Suprapubic skin (tissue), 4 donors: ENCODE results near the gene OR7A10.

ENCODE experiments used
- EP300 ChIP-seq: sonication (generic); formaldehyde crosslinking; IDR thresholded peaks from one replicate; pipeline ENCODE4 v1.6.1; 2017; ENCODE audit warnings: antibody characterized with exemption
- POLR2A ChIP-seq, 2 donors: fragments of 450-650 bp; IDR thresholded peaks; one replicate each; pipeline ENCODE4 v1.6.1; 2017; ENCODE audit warnings: antibody characterized with exemption in 2 of 2, mild to moderate bottlenecking in 2 of 2, moderate library complexity in 2 of 2
- POLR2AphosphoS5 ChIP-seq, 3 donors: sonication (generic); formaldehyde crosslinking; IDR thresholded peaks; one replicate each; pipeline ENCODE4 v1.6.1; 2017; ENCODE audit warnings: antibody characterized with exemption in 3 of 3
- TF ChIP-seq, protein P1 (sequence below), 2 donors: fragments of 200-600 bp in 1 of 2; fragments of 450-650 bp in 1 of 2; sonication (generic) in 1 of 2; IDR thresholded peaks; one replicate each; pipeline ENCODE4 v1.5.1; 2016 to 2019; ENCODE audit warnings: antibody characterized with exemption in 2 of 2, mild to moderate bottlenecking in 1 of 2, moderate library complexity in 1 of 2

GRCh38 chr19:14837391-14837790 lies 11.3 kb downstream of the OR7A10 start:
- TF ChIP-seq POLR2A (IDR thresholded peaks at IDR 0.05) (no peak), POLR2AphosphoS5 (IDR thresholded peaks at IDR 0.05) (no peak), EP300 (no peak)
- TF ChIP-seq, protein P1, sequence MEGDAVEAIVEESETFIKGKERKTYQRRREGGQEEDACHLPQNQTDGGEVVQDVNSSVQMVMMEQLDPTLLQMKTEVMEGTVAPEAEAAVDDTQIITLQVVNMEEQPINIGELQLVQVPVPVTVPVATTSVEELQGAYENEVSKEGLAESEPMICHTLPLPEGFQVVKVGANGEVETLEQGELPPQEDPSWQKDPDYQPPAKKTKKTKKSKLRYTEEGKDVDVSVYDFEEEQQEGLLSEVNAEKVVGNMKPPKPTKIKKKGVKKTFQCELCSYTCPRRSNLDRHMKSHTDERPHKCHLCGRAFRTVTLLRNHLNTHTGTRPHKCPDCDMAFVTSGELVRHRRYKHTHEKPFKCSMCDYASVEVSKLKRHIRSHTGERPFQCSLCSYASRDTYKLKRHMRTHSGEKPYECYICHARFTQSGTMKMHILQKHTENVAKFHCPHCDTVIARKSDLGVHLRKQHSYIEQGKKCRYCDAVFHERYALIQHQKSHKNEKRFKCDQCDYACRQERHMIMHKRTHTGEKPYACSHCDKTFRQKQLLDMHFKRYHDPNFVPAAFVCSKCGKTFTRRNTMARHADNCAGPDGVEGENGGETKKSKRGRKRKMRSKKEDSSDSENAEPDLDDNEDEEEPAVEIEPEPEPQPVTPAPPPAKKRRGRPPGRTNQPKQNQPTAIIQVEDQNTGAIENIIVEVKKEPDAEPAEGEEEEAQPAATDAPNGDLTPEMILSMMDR (IDR thresholded peaks at IDR 0.05): no peak
